ACC112 (cell line): ENCODE measurements around the gene JOSD1.
A peak's percentile ranks its signal among the peaks of the same experiment; 100 is the strongest.

ENCODE experiments used
- H2AFZ ChIP-seq: fragments of 200-600 bp; sonication (generic); one replicate; pipeline ENCODE4 v1.6.0; 2017; ENCODE audit warnings: antibody characterized with exemption, low read length; ENCODE audit not compliant: unreplicated experiment
- H3K27ac ChIP-seq: fragments of 200-600 bp; sonication (generic); 2 replicates; pipeline ENCODE4 v1.5.1; 2014; ENCODE audit warnings: low read depth, mild to moderate bottlenecking, antibody characterized with exemption, low read length, moderate library complexity
- H3K27me3 ChIP-seq: fragments of 200-600 bp; sonication (generic); 2 replicates; pipeline ENCODE4 v1.6.1; 2014; ENCODE audit warnings: mild to moderate bottlenecking, antibody characterized with exemption, low read length, moderate library complexity, mixed read lengths; ENCODE audit not compliant: insufficient read depth
- H3K36me3 ChIP-seq: fragments of 200-600 bp; sonication (generic); 2 replicates; pipeline ENCODE4 v1.6.1; 2016; ENCODE audit warnings: mild to moderate bottlenecking, antibody characterized with exemption, low read length, moderate library complexity, mixed read lengths; ENCODE audit not compliant: insufficient read depth
- H3K4me1 ChIP-seq: fragments of 200-600 bp; sonication (generic); one replicate; pipeline ENCODE4 v1.6.1; 2016; ENCODE audit warnings: low read length, mixed read lengths; ENCODE audit not compliant: insufficient read depth, unreplicated experiment, control insufficient read depth
- H3K4me3 ChIP-seq: fragments of 200-600 bp; sonication (generic); 2 replicates; pipeline ENCODE4 v1.5.1; 2014; ENCODE audit warnings: mild to moderate bottlenecking, low read depth, low read length
- H3K79me2 ChIP-seq: fragments of 200-600 bp; sonication (generic); one replicate; pipeline ENCODE4 v1.6.0; 2016; ENCODE audit warnings: low read length; ENCODE audit not compliant: control insufficient read depth, unreplicated experiment, insufficient read depth

JOSD1 gene

DNA sequence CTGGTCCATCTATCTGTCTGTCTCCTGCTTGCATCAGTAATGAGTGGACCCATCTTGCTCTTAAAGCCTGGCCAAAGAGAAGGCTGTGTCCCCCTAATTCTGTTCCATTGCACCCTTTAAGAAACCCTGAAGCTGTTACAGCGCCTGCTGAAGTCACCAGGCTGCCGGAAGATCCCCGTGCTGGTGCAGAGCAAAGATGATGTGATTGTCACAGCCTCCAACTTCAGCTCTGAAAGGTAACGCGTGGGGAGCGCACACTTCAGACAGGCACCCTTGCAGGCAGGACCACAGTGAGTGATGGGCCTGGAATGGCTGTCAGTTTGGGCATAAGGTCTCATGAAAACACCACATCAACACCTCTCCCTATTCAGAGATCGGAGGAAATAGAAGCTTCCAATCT is 23.4 kb upstream of the JOSD1 start:
- no peaks in the 10 kb centered on the region for H3K27me3 ChIP-seq
- H3K27ac ChIP-seq, result no peak overlapping the region
- H2AFZ ChIP-seq, result no peak overlapping the region
- H3K4me1 ChIP-seq, result no peaks in the 10 kb centered on the region
- H3K4me3 ChIP-seq, result no peak overlapping the region
- peaks cover 10% of the 10 kb centered on the region; the same call in 1 of the 2 replicates for H3K36me3 ChIP-seq
- peaks cover 8% of the 10 kb centered on the region for H3K79me2 ChIP-seq

DNA sequence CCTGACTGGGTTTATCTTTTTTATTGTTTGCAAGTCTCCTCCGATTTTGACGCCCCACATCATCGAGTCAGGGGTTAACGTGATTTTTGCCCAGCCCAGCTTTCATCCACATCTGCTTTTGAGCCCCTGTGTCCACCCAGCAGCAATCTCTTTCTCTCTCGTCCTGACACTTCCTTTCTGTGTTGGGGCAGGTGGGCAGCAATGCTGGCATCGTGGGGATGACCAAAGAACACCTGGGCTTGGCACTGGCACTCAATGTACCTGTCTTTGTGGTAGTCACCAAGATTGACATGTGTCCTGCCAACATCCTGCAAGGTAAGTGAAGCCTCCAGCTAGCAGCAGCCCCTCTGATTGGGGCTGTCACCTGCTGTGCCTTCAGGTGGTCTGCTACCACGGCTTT is 20.8 kb upstream of the JOSD1 start:
- Histone ChIP-seq H3K4me3 (no peak overlapping the region), H3K36me3 (peaks cover 10% of the 10 kb centered on the region; the same call in 1 of the 2 replicates), H2AFZ (no peak overlapping the region), H3K27me3 (no peaks in the 10 kb centered on the region), H3K27ac (no peak overlapping the region), H3K4me1 (peaks cover 9% of the 10 kb centered on the region), H3K79me2 (peaks cover 10% of the 10 kb centered on the region)

DNA sequence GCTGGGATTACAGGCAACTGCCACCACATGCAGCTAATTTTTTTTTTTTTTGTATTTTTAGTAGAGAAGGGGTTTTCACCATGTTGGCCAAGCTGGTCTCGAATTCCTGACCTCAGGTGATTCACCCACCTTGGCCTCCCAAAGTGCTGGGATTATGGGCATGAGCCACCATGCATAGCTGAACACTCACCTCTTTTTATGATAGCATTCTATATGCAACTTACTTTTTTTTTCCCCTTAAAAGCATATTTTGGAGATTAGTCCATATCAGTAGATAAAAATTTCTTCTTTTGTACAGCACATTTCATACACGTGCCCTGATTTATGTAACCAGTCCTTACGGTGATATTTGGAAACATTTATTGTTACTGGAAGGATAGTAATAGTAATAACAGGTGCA is 19.6 kb upstream of the JOSD1 start:
- Histone ChIP-seq H3K79me2 (peaks cover 17% of the 10 kb centered on the region), H3K27me3 (no peaks in the 10 kb centered on the region), H3K4me3 (no peak overlapping the region), H3K27ac (no peak overlapping the region), H3K4me1 (peaks cover 9% of the 10 kb centered on the region), H3K36me3 (peaks cover 10% of the 10 kb centered on the region; the same call in 1 of the 2 replicates), H2AFZ (no peak overlapping the region)

DNA sequence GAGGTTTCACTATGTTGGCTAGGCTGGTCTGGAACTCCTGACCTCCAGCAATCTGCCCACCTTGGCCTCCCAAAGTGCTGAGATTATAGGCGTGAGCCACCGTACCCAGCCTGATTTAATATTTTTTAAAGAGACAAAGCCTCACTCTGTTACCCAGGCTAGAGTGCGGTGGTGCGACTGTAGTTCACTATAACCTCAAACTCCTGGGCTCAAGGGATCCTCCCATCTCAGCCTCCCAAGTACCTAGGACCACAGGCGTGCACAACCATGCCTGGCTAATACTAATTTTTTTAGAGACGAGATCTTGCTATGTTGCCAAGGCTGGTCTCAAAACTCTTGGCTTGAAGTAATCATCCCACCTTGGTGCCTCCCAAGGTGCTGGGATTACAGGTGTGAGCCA is 18.5 kb upstream of the JOSD1 start:
- Histone ChIP-seq H3K4me3 (no peak overlapping the region), H3K27me3 (no peaks in the 10 kb centered on the region), H3K27ac (peak overlapping the region; percentile 80; the same call in 1 of the 2 replicates), H3K4me1 (peaks cover 9% of the 10 kb centered on the region), H3K36me3 (peaks cover 6% of the 10 kb centered on the region; the same call in 1 of the 2 replicates), H3K79me2 (peaks cover 22% of the 10 kb centered on the region), H2AFZ (no peak overlapping the region)

DNA sequence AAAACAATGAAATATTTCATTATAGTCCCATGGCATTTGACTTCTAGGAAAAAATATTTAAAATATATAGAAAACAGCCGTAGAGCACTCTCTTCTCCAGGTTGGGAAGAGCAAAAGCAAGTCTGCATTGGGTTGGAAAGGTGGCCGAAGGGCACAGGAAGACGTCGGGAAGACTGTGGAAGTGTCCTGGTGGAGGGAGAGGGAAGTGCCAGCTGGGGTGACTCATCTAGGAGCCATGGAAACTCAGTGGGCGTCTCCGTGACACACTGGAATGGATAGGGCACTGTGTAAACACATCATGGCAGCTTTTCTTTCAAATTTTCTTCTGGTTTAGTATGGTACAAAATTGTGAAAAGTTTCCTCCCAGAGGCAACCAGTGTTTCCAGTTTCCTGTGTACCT is 17.7 kb upstream of the JOSD1 start:
- H3K79me2 ChIP-seq, result peaks cover 27% of the 10 kb centered on the region
- peak overlapping the region; percentile 80 for H3K27ac ChIP-seq
- H3K4me1 ChIP-seq, result peaks cover 9% of the 10 kb centered on the region
- peaks cover 6% of the 10 kb centered on the region; the same call in 1 of the 2 replicates for H3K36me3 ChIP-seq
- H2AFZ ChIP-seq, result no peak overlapping the region
- H3K4me3 ChIP-seq, result no peak overlapping the region
- H3K27me3 ChIP-seq, result no peaks in the 10 kb centered on the region

DNA sequence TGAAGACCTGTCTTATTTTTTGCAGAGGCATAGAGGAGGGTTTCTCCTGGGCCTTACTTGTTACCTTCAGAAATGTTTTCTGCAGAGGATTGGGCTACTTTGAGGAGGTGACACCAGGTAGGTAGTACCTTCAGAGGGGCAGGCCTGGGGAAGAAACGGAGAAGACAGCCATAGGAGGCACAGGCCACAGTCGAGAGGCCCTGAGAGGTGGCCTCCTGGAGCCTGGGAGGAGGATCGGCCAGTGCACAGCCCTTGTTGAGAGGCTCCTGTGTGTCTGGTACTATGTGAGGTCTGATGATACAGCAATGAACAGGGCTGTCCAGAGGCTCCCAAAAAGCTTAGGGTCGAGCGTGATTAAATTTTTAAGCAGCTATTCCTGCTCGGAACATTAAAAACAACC is 16.5 kb upstream of the JOSD1 start:
- Histone ChIP-seq H3K36me3 (peaks cover 6% of the 10 kb centered on the region; the same call in 1 of the 2 replicates), H3K79me2 (peaks cover 35% of the 10 kb centered on the region), H3K27ac (no peak overlapping the region), H3K4me1 (peaks cover 9% of the 10 kb centered on the region), H3K4me3 (no peak overlapping the region), H3K27me3 (no peaks in the 10 kb centered on the region), H2AFZ (no peak overlapping the region)

DNA sequence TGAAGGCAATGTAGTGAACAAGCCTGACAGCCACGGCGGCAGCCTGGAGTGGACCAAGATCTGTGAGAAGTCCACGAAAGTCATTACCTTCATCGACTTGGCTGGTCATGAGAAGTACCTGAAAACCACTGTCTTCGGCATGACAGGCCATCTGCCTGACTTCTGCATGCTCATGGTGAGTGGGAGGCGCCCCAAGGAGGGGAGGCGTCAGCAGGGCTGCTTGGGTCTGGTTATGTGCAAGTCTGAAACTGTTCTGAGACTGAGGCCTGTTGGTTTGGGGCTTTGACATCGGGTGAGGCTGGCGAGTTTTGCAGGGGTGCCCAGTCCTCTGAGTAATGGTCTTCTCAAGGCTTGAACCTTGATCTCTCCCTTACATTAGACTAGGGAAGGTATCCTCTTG is 16.1 kb upstream of the JOSD1 start:
- peaks cover 6% of the 10 kb centered on the region; the same call in 1 of the 2 replicates for H3K36me3 ChIP-seq
- peaks cover 9% of the 10 kb centered on the region for H3K4me1 ChIP-seq
- H2AFZ ChIP-seq, result no peak overlapping the region
- H3K27me3 ChIP-seq, result no peaks in the 10 kb centered on the region
- H3K79me2 ChIP-seq, result peaks cover 39% of the 10 kb centered on the region
- H3K27ac ChIP-seq, result no peak overlapping the region
- no peak overlapping the region for H3K4me3 ChIP-seq

DNA sequence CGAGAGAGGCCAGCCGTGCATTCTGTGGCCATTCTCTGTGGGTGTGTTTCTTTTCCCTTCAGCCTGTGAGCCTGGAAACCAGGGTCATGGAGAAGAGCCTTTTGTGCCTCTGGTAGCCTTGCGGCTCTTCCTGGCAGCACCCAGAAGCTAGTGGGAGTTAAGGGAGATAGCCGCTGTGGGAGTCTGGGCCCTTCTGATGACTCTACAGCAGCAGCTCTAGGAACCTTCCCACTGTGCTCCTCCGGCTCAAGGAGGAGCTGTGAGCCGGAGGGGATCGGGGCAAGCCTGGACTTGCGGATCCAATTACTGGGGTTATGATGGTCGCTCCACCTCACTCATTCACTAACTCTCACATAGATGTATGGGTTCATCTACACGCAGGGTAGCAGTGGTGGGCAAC is 15.5 kb upstream of the JOSD1 start:
- H3K27me3 ChIP-seq, result no peaks in the 10 kb centered on the region
- peaks cover 4% of the 10 kb centered on the region; the same call in 1 of the 2 replicates for H3K36me3 ChIP-seq
- no peak overlapping the region for H3K27ac ChIP-seq
- H3K79me2 ChIP-seq, result peaks cover 42% of the 10 kb centered on the region
- peaks cover 9% of the 10 kb centered on the region for H3K4me1 ChIP-seq
- H2AFZ ChIP-seq, result no peak overlapping the region
- H3K4me3 ChIP-seq, result no peak overlapping the region

DNA sequence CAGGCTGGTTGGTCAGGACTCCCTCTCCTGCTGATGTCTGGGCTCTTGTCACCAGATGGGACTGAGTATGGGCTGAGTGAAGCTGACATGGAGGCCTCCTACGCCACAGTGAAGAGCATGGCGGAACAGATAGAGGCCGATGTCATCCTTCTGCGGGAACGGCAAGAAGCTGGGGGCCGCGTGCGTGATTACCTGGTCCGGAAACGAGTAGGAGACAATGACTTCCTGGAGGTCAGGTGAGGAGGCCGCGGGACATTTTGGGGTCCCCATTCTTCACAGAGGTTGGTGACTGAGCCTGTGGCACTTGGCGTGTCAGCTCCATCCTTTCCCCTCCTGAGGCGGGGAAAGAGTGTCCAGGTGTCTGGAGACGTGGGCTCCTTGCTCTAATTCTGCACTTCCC is 15.1 kb upstream of the JOSD1 start:
- Histone ChIP-seq H3K27me3 (no peaks in the 10 kb centered on the region), H2AFZ (no peak overlapping the region), H3K4me3 (no peak overlapping the region), H3K27ac (no peak overlapping the region), H3K36me3 (peaks cover 4% of the 10 kb centered on the region; the same call in 1 of the 2 replicates), H3K4me1 (peaks cover 9% of the 10 kb centered on the region), H3K79me2 (peaks cover 46% of the 10 kb centered on the region)

DNA sequence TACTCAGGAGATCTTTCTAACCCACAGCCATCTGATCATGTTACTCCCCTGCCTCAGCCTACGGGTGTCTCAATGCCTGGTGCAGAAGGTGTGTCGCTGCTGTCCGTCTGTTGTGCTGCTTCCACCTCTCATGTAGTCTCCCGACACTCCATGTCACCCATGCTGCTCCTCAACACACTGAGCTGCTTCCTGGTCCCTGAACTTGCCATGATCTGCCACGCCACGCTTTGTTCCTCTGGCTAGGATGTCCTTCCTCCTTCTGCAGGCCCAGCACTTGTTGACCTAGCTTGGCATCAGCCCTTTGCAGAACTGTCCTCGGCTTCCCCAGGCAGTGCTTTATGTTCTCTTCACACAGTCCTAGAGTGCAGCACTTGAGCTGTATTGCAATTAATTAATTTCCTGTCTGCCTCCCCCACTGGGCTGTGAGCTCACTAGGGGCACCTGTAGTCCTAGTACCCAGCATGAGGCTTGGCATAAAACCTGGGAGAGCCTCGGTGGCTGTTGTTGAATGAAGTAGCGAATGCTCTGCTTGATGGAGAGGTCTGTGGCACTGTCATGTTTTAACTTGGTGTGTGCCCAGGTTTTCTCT is 14.5 kb upstream of the JOSD1 start:
- Histone ChIP-seq H3K36me3 (no peaks in the 10 kb centered on the region), H3K27ac (no peak overlapping the region), H3K4me3 (no peak overlapping the region), H3K4me1 (peaks cover 9% of the 10 kb centered on the region), H3K79me2 (peaks cover 51% of the 10 kb centered on the region), H2AFZ (no peak overlapping the region), H3K27me3 (no peaks in the 10 kb centered on the region)

DNA sequence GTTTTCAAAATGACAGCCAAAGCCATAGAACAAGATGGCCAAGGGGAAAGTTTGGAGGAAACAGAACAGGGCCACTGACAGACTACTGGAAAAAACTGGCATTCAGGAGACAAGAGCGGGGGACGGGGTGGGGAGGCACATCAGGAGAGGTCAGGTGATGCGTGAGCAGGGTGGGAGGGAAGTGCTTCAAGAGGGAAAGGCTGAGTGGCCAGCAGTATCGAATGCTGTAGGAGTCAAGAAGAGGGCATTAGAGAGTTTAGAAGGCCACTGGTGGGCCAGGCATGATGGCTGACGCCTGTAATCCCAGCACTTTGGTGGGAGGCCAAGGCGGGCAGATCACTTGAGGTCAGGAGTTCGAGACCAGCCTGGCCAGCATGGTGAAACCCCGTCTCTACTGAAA is 13.2 kb upstream of the JOSD1 start:
- Histone ChIP-seq H3K27me3 (no peaks in the 10 kb centered on the region), H2AFZ (no peak overlapping the region), H3K4me3 (no peak overlapping the region), H3K27ac (no peak overlapping the region), H3K4me1 (peaks cover 9% of the 10 kb centered on the region), H3K36me3 (no peaks in the 10 kb centered on the region), H3K79me2 (peaks cover 59% of the 10 kb centered on the region)
